OCI-LY1 (cell line): Measurements from ENCODE around the gene ZNF416.

Experiments
- H2AFZ ChIP-seq: fragments of 200-600 bp; sonication (generic), shearing (Covaris generic); 2 replicates; pipeline ENCODE4 v1.6.0; 2014; ENCODE audit warnings: antibody characterized with exemption, mild to moderate bottlenecking, low read length
- H3F3A ChIP-seq: fragments of 200-600 bp; sonication (generic), shearing (Covaris generic); 2 replicates; pipeline ENCODE4 v1.6.0; 2014; ENCODE audit warnings: mild to moderate bottlenecking, antibody characterized with exemption, low read length, moderate library complexity; ENCODE audit not compliant: insufficient read depth
- H3K27ac ChIP-seq: fragments of 200-600 bp; sonication (generic); 2 replicates; pipeline ENCODE4 v1.5.1; 2014; ENCODE audit warnings: low read length, mixed run types, mild to moderate bottlenecking, low read depth; ENCODE audit not compliant: poor library complexity, severe bottlenecking
- H3K27me3 ChIP-seq: fragments of 200-600 bp; sonication (generic); 2 replicates; pipeline ENCODE4 v1.6.0; 2014; ENCODE audit warnings: antibody characterized with exemption, mild to moderate bottlenecking, low read length, moderate library complexity; ENCODE audit not compliant: insufficient read depth
- H3K36me3 ChIP-seq: fragments of 200-600 bp; sonication (generic); 2 replicates; pipeline ENCODE4 v1.6.1; 2014; ENCODE audit warnings: mild to moderate bottlenecking, antibody characterized with exemption, low read length, moderate library complexity, mixed read lengths; ENCODE audit not compliant: insufficient read depth
- H3K4me1 ChIP-seq: fragments of 200-600 bp; sonication (generic); 2 replicates; pipeline ENCODE4 v1.5.1; 2014; ENCODE audit warnings: mild to moderate bottlenecking, low read length, moderate library complexity; ENCODE audit not compliant: insufficient read depth, severe bottlenecking
- H3K4me2 ChIP-seq: fragments of 200-600 bp; sonication (generic), shearing (Covaris generic); 2 replicates; pipeline ENCODE4 v1.6.1; 2014; ENCODE audit warnings: low read length
- H3K4me3 ChIP-seq: fragments of 200-600 bp; sonication (generic); 2 replicates; pipeline ENCODE4 v1.5.1; 2014; ENCODE audit warnings: low read length, low read depth, mild to moderate bottlenecking, mixed read lengths; ENCODE audit not compliant: poor library complexity, severe bottlenecking
- H3K79me2 ChIP-seq: fragments of 200-600 bp; shearing (Covaris generic); 2 replicates; pipeline ENCODE4 v1.6.1; 2016; ENCODE audit warnings: mixed run types, low read length, mixed read lengths; ENCODE audit not compliant: insufficient read depth
- H3K9ac ChIP-seq: fragments of 200-600 bp; sonication (generic), shearing (Covaris generic); 2 replicates; pipeline ENCODE4 v1.6.1; 2014; ENCODE audit warnings: mild to moderate bottlenecking, low read length, mixed read lengths
- H3K9me2 ChIP-seq: fragments of 200-600 bp; sonication (generic), shearing (Covaris generic); 2 replicates; pipeline ENCODE4 v1.6.1; 2014; ENCODE audit warnings: low read depth, mild to moderate bottlenecking, low read length, mixed read lengths
- H3K9me3 ChIP-seq: fragments of 200-600 bp; shearing (Covaris generic); 2 replicates; pipeline ENCODE4 v1.6.1; 2014; ENCODE audit warnings: low read length, mixed read lengths
- H4K20me1 ChIP-seq: fragments of 200-600 bp; sonication (generic), shearing (Covaris generic); 2 replicates; pipeline ENCODE4 v1.6.0; 2016; ENCODE audit warnings: mild to moderate bottlenecking, low read length; ENCODE audit not compliant: insufficient read depth
- CTCF ChIP-seq: fragments of 200-600 bp; sonication (generic), shearing (Covaris generic); IDR thresholded peaks from 2 replicates; pipeline ENCODE4 v1.5.1; 2017; ENCODE audit warnings: mild to moderate bottlenecking, antibody characterized with exemption, low read length, moderate library complexity, mixed read lengths
- EZH2 ChIP-seq: fragments of 200-600 bp; sonication (generic), shearing (Covaris generic); IDR thresholded peaks from 2 replicates; pipeline ENCODE4 v1.8.0; 2017; ENCODE audit warnings: borderline replicate concordance, mixed run types, mild to moderate bottlenecking, antibody characterized with exemption, low read length, moderate library complexity, mixed read lengths

The ZNF416 gene

GRCh38 chr19:57578487-57579205 is at the start of gene ZNF416:
Gene ZNF416 (minus strand): TSS chr19:57578911. CDS start chr19:57578704, 207 bp downstream.
- TF ChIP-seq EZH2 (no peak), CTCF (peak; percentile 39; the same call in 1 of the 2 replicates)
- peak within 1 kb of the TSS; percentile 86 for H3K4me2 ChIP-seq
- peak within 1 kb of the TSS; percentile 80 for H3K4me3 ChIP-seq
- peaks cover 16% of the 10 kb centered on the region for H3K4me1 ChIP-seq
- H3K79me2 ChIP-seq = 0 out of 2 replicates have a peak, but pooled peaks cover 11% of the 10 kb centered on the region
- H3K9me3 ChIP-seq = peaks cover 31% of the 10 kb centered on the region
- H3K9me2 ChIP-seq = no peaks in the 10 kb centered on the region
- H3K9ac ChIP-seq = peak within 1 kb of the TSS; percentile 75
- no peaks in the 10 kb centered on the region for H4K20me1 ChIP-seq
- peak within 1 kb of the TSS; percentile 6 for H3K27ac ChIP-seq
- no peaks in the 10 kb centered on the region for H3K27me3 ChIP-seq
- peaks cover 46% of the 10 kb centered on the region for H3K36me3 ChIP-seq
- peak within 1 kb of the TSS; percentile 99 for H2AFZ ChIP-seq
- H3F3A ChIP-seq = no peaks in the 10 kb centered on the region

DNA sequence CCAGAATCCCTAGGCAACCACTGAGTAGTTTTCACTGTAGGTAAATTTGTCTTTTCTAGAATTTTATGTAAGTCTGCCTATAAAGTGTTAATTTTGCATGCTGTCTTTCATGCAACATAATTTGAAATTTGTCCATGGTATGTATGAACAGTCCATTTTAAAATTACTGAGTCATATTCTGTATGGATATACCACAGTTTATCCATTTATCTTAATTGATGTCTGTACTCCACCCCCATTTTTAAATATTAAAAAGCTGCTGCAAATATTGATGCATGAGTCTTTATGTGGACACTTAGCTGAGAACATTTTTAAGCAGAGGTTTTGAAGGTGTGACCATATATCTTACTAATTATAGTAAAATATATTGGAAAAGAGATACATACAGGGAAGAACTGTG is 44.4 kb upstream of the ZNF416 start:
- TF ChIP-seq CTCF (no peak), EZH2 (no peak)
- Histone ChIP-seq H3K4me2 (no peak overlapping the region), H4K20me1 (no peaks in the 10 kb centered on the region), H3K27me3 (no peaks in the 10 kb centered on the region), H3K79me2 (no peaks in the 10 kb centered on the region), H3K9me2 (no peaks in the 10 kb centered on the region), H2AFZ (no peak overlapping the region), H3K4me3 (no peak overlapping the region), H3K27ac (no peak overlapping the region), H3K9ac (no peak overlapping the region), H3K9me3 (peaks cover 64% of the 10 kb centered on the region), H3F3A (0 out of 2 replicates have a peak, but pooled peaks cover 3% of the 10 kb centered on the region), H3K4me1 (no peaks in the 10 kb centered on the region), H3K36me3 (peaks cover 67% of the 10 kb centered on the region)

- Histone ChIP-seq H3K9ac (no peak overlapping the region), H3K4me2 (no peak overlapping the region), H3K9me3 (peaks cover 82% of the 10 kb centered on the region), H3K4me1 (no peaks in the 10 kb centered on the region), H3K27me3 (no peaks in the 10 kb centered on the region), H3K79me2 (0 out of 2 replicates have a peak, but pooled peaks cover 10% of the 10 kb centered on the region), H3K4me3 (no peak overlapping the region), H3K36me3 (peaks cover 90% of the 10 kb centered on the region), H3K9me2 (no peaks in the 10 kb centered on the region), H2AFZ (no peak overlapping the region), H3F3A (no peaks in the 10 kb centered on the region), H4K20me1 (no peaks in the 10 kb centered on the region), H3K27ac (no peak overlapping the region)
- TF ChIP-seq EZH2 (no peak), CTCF (no peak)
Observed at GRCh38 chr19:57620673-57621348, 42.1 kb upstream of the ZNF416 start.
